ENCODE data around the gene CADM1.

CADM1 gene

DNA sequence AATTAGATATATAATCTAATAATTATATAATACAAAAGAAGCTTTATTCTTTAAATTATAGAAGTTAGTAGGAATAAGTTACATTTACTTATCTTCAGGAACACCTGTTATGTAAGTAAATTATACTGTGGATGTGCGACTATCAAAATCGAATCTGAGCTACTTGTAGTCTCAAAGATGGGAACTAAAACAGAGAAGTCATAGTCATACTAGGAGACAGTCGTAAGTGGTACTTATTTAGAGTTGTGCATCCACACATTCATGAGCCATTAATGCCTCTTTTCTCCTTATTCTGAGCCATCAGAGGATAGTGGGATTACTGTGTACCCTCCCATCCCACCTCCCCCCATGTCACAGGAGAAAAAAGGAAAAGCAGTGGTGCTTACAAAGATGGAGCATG is 114.4 kb downstream of the CADM1 start:
- Histone ChIP-seq H3K4me1 (ENCODE audit: control insufficient read depth, low read length) (peaks cover 19% of the 10 kb centered on the region), H3K27me3 (ENCODE audit: control insufficient read depth, low read length) (no peaks in the 10 kb centered on the region), H3K27ac (ENCODE audit: low read depth, low read length) (no peak overlapping the region), H4K20me1 (ENCODE audit: control insufficient read depth, insufficient read depth, low read depth, low read length) (no peaks in the 10 kb centered on the region), H3K4me2 (ENCODE audit: low read length) (peak overlapping the region; percentile 31), H3K9me2 (replicated peaks; ENCODE audit: control insufficient read depth, low read length) (no peaks in the 10 kb centered on the region), H3K4me3 (ENCODE audit: low read length) (no peak overlapping the region), H3F3A (ENCODE audit: control insufficient read depth, insufficient read depth) (no peaks in the 10 kb centered on the region), H3K9me3 (ENCODE audit: control insufficient read depth, insufficient read depth, low read length) (no peaks in the 10 kb centered on the region), H3K79me2 (ENCODE audit: control insufficient read depth, low read length) (no peaks in the 10 kb centered on the region), H3K36me3 (ENCODE audit: control insufficient read depth, low read length) (no peaks in the 10 kb centered on the region)
- TF ChIP-seq EZH2phosphoT487 (IDR thresholded peaks at IDR 0.05; ENCODE audit: borderline replicate concordance, low read length), result no peak
- TF ChIP-seq, protein P1, sequence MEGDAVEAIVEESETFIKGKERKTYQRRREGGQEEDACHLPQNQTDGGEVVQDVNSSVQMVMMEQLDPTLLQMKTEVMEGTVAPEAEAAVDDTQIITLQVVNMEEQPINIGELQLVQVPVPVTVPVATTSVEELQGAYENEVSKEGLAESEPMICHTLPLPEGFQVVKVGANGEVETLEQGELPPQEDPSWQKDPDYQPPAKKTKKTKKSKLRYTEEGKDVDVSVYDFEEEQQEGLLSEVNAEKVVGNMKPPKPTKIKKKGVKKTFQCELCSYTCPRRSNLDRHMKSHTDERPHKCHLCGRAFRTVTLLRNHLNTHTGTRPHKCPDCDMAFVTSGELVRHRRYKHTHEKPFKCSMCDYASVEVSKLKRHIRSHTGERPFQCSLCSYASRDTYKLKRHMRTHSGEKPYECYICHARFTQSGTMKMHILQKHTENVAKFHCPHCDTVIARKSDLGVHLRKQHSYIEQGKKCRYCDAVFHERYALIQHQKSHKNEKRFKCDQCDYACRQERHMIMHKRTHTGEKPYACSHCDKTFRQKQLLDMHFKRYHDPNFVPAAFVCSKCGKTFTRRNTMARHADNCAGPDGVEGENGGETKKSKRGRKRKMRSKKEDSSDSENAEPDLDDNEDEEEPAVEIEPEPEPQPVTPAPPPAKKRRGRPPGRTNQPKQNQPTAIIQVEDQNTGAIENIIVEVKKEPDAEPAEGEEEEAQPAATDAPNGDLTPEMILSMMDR (IDR thresholded peaks at IDR 0.05; ENCODE audit: low read depth, low read length, poor library complexity, severe bottlenecking), result no peak

DNA sequence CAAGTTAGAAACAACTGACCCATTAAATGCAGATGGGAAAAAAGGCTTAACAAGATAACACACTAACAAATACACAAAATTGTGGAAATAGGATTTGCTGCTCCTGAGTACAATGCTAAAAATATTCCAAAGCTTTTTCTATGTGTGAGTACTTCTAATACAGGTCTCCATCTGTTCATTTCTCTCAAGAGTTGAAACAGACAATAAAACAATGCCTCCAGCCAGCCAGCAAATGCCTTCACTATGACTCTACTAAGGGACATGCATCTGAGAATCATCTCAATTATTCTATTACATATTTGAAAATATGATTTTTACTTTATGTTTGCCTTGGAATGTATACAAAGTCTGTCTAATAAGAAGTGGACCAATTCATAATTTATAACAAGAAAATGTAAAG is 119.0 kb downstream of the CADM1 start:
- TF ChIP-seq, protein P1 (IDR thresholded peaks at IDR 0.05; ENCODE audit: low read depth, low read length, poor library complexity, severe bottlenecking), result no peak
- no peak for TF ChIP-seq EZH2phosphoT487 (IDR thresholded peaks at IDR 0.05; ENCODE audit: borderline replicate concordance, low read length)
- no peak overlapping the region for H3K4me2 ChIP-seq (ENCODE audit: low read length)
- H3K27me3 ChIP-seq (ENCODE audit: control insufficient read depth, low read length), result peaks cover 4% of the 10 kb centered on the region

DNA sequence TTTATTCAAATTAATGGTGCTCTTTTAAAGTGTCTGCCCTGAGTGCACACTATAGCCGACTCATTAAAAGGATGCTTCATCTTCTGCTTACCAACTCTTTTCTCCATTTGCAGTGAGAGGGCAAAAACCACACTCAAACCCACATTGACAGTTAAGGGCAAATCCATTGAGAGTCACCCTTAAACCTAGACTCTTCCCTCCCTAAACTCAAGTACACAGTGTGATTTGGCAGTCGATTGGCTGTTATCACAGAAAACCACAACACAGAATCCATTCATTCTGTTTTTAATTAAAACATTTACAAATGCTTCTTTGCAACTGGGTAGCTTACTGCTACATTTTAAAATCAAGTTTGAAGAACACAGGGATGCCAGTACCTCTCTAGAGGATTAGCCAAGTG is 120.0 kb downstream of the CADM1 start:
- Histone ChIP-seq H3K36me3 (ENCODE audit: control insufficient read depth, low read length) (no peaks in the 10 kb centered on the region), H3K4me1 (ENCODE audit: control insufficient read depth, low read length) (no peaks in the 10 kb centered on the region), H3K9me3 (ENCODE audit: control insufficient read depth, insufficient read depth, low read length) (no peaks in the 10 kb centered on the region), H4K20me1 (ENCODE audit: control insufficient read depth, insufficient read depth, low read depth, low read length) (no peaks in the 10 kb centered on the region), H3K9me2 (replicated peaks; ENCODE audit: control insufficient read depth, low read length) (no peaks in the 10 kb centered on the region), H3K79me2 (ENCODE audit: control insufficient read depth, low read length) (no peaks in the 10 kb centered on the region), H3K27ac (ENCODE audit: low read depth, low read length) (no peak overlapping the region), H3K4me3 (ENCODE audit: low read length) (no peak overlapping the region), H3K27me3 (ENCODE audit: control insufficient read depth, low read length) (peaks cover 6% of the 10 kb centered on the region), H3F3A (ENCODE audit: control insufficient read depth, insufficient read depth) (no peaks in the 10 kb centered on the region), H3K4me2 (ENCODE audit: low read length) (no peak overlapping the region)
- TF ChIP-seq, protein P1 (IDR thresholded peaks at IDR 0.05; ENCODE audit: low read depth, low read length, poor library complexity, severe bottlenecking), result no peak
- TF ChIP-seq EZH2phosphoT487 (IDR thresholded peaks at IDR 0.05; ENCODE audit: borderline replicate concordance, low read length), result no peak

More for the DNA sequence above, 119.0 kb downstream of the CADM1 start:
- H3K9me2 ChIP-seq (replicated peaks; ENCODE audit: control insufficient read depth, low read length), result no peaks in the 10 kb centered on the region
- no peak overlapping the region for H3K27ac ChIP-seq (ENCODE audit: low read depth, low read length)
- no peaks in the 10 kb centered on the region for H3K36me3 ChIP-seq (ENCODE audit: control insufficient read depth, low read length)
- no peak overlapping the region for H3K4me3 ChIP-seq (ENCODE audit: low read length)
- H3K4me1 ChIP-seq (ENCODE audit: control insufficient read depth, low read length), result peaks cover 4% of the 10 kb centered on the region
- H3F3A ChIP-seq (ENCODE audit: control insufficient read depth, insufficient read depth), result no peaks in the 10 kb centered on the region
- H4K20me1 ChIP-seq (ENCODE audit: control insufficient read depth, insufficient read depth, low read depth, low read length), result no peaks in the 10 kb centered on the region
- H3K9me3 ChIP-seq (ENCODE audit: control insufficient read depth, insufficient read depth, low read length), result no peaks in the 10 kb centered on the region
- H3K79me2 ChIP-seq (ENCODE audit: control insufficient read depth, low read length), result no peaks in the 10 kb centered on the region

DNA sequence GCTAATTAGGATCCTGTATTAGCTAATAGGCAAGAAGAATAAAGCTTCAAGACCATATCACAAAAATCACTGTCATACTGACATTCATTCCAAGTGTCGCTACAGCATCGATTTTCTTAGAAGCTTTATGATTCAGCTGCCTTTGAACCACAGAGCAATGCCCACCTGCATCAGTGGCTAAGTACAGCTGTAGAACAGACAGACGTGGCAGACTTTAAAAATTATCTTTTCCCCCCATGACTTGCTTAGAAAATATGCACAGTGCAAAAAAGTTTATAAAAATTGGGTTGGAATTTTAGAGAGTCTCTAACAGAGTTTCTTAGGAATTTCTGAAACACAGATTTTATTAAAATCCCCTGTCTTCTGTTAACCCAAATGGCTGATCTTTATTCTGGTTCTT is 120.8 kb downstream of the CADM1 start:
- Histone ChIP-seq H3K36me3 (ENCODE audit: control insufficient read depth, low read length) (no peaks in the 10 kb centered on the region), H3K4me2 (ENCODE audit: low read length) (no peak overlapping the region), H3K27ac (ENCODE audit: low read depth, low read length) (no peak overlapping the region), H3K4me3 (ENCODE audit: low read length) (no peak overlapping the region), H3K9me2 (replicated peaks; ENCODE audit: control insufficient read depth, low read length) (no peaks in the 10 kb centered on the region), H3F3A (ENCODE audit: control insufficient read depth, insufficient read depth) (no peaks in the 10 kb centered on the region), H3K27me3 (ENCODE audit: control insufficient read depth, low read length) (peaks cover 6% of the 10 kb centered on the region), H3K79me2 (ENCODE audit: control insufficient read depth, low read length) (no peaks in the 10 kb centered on the region), H3K9me3 (ENCODE audit: control insufficient read depth, insufficient read depth, low read length) (no peaks in the 10 kb centered on the region), H4K20me1 (ENCODE audit: control insufficient read depth, insufficient read depth, low read depth, low read length) (no peaks in the 10 kb centered on the region), H3K4me1 (ENCODE audit: control insufficient read depth, low read length) (no peaks in the 10 kb centered on the region)
- TF ChIP-seq EZH2phosphoT487 (IDR thresholded peaks at IDR 0.05; ENCODE audit: borderline replicate concordance, low read length), result no peak
